Measurements from ENCODE around the gene B4GALT1.
A peak's percentile ranks its signal among the peaks of the same experiment; 100 is the strongest.
"Not testable (repeated sequence)": the region's sequence is repeated elsewhere in the genome, so short reads cannot be mapped to it uniquely, and the experiment has no call there.

The B4GALT1 gene

DNA sequence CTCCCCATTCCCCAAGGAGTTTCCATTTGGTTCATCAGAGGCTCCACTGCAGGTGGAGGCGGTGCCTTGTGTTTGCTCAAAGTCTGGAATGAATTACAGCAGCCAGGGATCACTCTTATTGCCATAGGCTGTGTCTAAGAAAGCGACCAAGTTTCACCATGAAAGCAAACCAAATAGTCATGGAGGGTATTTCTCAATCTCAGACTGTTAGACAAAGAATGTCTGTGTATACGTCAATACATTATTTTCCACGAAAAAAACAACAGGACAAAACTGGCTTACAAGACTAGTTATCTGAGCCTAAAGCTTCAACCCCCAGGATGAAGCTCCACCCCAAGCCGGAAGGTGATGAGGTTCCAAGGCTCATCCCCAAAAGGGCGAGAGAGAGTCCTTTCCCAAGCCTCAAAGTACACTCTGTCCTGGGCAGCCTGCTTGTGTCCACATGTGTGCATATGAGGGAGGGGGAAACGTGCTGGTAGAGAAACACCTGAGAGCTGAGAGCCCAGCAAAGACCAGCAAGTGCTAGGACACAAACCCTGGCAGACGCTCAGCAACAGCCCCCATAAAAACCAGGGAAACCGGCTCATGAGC is 4.3 kb downstream of the B4GALT1 start:
- DNase-seq (ENCODE audit: low read depth in 2 of 2) = no peak

GRCh38 chr9:33161589-33162132 is 5.5 kb downstream of the B4GALT1 start:
- DNase-seq (ENCODE audit: low read depth in 2 of 2) = no peak

- no peak for DNase-seq (ENCODE audit: low read depth in 2 of 2)
These were observed 6.0 kb downstream of the B4GALT1 start for GRCh38 chr9:33161011-33161588.

DNA sequence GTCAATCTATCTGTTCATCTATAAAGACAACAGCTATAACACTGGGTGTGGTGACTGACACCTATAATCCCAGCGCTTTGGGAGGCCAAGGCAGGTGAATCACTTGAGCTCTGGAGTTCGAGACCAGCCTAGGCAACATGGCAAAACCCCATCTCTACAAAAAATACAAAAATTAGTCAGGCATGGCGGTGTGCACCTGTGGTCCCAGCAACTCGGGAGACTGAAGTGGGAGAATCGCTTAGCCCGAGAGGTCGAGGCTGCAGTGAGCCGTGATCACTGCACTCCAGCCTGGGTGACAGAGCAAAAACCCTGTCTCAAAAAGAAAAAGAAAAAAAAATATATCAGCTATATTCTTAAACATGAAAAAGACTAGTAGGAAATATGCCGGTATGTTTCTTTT is 6.7 kb downstream of the B4GALT1 start:
- DNase-seq (ENCODE audit: low read depth in 2 of 2) = not testable (repeated sequence)

DNA sequence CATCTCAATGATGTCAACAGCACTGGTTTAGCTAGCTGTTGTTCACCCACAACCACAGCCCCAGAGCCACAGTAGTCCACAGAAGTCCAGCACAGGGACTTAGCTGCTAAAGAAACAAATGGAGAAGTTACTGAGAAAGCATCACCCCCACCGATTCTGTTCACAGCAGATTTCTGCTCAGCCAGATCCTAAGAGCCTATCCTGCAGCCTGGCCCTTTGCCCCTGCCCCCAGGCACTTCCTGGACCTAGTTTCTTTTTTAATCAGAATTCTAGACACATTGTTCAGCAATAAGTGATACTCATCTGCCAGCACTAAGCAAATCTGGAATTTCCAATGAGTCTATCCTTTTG is 7.4 kb downstream of the B4GALT1 start:
- DNase-seq (ENCODE audit: low read depth in 2 of 2) = peak in 1 of 2 donors; percentile 56

DNA sequence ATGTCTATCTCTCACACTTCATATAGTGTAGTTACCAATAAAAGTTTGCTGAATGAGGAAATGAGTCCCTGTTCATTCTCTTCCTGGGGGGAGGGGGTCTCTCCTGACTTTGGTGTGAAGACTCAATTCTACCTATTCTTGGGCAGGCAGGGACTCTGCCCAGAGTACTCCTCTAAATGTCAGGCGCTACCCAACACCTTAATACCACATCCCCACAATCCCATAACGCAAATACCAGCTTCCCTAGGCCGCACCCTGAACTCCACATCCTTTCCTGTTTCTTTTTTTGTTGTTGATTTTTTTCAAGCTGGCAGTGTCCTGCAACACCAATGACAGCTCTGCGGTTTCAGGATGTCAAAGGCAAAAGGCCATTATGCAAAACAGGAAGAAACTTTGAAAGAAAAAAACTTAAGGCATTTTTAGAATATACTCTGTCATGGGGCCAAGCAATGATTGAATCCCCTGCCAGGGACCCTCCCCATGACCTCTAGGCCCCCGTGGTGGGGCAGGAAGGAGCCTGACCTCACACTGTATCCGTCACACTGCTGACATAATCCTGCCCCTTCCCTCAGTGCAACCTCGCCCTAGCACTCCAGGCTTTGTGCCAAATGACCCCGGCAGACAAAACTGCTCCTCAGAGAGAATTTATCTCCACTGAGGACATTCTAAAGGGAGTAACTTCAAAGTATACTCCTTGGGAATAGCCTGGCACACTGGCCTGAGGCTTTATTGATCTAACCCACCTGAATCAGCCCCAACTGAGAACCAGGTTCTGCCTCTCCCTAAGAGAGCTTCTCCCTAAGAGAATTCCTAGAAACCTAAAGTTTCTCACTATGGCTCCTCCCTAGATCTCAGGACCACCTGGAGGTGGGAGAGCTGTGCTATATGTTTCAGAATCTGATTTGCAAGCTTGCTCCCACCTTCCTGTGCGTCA is 8.0 kb downstream of the B4GALT1 start:
- no peak for DNase-seq (ENCODE audit: low read depth in 2 of 2)

GRCh38 chr9:33157960-33158842 is 8.9 kb downstream of the B4GALT1 start:
- DNase-seq (ENCODE audit: low read depth in 2 of 2) = no peak

DNA sequence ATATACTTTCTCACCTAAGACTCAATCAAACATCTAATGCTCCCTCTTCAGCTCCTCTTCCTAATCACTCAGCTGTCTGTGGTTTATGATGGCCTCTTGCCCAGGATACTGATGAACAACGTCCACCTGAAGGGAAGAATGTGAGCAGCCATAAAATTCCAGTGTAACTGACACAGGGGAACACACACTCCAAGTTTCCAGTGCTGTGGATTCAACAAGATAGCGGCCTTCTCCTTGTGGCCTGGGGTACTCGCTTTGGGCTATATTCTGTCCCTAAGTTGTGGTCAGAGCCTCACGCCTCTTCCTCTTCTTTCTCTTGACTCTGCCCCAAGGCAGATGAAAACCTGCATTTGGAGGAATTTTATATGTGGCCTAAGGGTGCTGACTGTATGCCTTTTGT is 11.7 kb downstream of the B4GALT1 start:
- DNase-seq (ENCODE audit: low read depth in 2 of 2) = no peak

DNA sequence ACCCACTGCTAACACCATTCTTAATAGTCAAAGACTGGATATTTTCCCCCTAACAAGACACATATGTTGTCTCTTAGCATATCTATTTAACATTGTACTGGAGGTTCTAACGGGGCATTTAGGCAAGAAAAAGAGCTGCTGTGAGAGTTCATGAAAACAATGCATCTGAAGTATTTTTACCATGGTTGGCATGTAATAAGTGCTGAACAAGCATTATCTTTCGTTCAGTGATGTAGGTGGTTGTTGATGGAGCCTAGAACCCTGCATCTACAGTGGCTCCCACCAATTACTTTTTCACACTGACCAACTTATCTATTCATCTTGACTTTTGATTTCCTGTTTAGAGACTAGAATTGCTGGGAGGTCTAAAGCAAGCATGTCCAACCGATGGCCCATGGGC is 12.8 kb downstream of the B4GALT1 start:
- no peak for DNase-seq (ENCODE audit: low read depth in 2 of 2)

DNA sequence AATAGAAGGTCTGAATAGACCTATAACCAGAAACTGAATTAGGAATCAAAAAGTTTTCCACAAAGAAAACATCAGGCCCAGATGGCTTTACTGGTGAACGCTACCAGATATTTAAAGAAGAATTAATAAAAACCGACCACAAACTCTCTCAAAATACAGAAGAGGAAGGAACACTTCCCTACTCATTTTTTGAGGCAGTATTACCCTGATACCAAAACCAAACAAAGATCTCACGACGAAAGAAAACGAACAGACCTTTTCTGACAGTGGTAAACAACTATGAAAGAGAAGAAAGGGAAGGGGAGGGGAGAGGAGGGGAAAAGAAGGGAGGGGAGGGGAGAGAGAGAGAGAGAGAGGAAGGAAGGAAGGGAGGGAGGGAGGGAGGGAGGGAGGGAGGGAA is 13.5 kb downstream of the B4GALT1 start:
- DNase-seq (ENCODE audit: low read depth in 2 of 2) = no peak

DNA sequence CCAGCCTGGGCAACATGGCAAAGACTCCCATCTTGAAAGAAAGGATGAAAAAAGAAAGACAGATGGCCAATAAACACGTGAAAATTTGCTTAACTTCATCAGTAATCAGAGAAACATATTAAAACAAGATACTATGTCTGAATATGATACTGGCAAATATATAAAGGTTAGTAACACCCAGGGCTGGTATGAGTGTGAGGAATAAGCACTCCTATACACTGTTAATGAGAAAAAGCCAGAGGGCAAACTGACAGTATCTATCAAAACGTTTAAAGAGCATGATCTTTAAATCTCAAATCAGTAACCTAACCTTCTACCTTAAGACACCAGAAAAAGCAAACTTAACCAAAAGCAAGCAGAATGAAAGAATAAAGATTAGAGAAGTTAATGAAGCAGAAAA is 14.1 kb downstream of the B4GALT1 start:
- no peak for DNase-seq (ENCODE audit: low read depth in 2 of 2)

- DNase-seq (ENCODE audit: low read depth in 2 of 2) = no peak
These were observed 15.5 kb downstream of the B4GALT1 start for GRCh38 chr9:33151601-33152000.

DNA sequence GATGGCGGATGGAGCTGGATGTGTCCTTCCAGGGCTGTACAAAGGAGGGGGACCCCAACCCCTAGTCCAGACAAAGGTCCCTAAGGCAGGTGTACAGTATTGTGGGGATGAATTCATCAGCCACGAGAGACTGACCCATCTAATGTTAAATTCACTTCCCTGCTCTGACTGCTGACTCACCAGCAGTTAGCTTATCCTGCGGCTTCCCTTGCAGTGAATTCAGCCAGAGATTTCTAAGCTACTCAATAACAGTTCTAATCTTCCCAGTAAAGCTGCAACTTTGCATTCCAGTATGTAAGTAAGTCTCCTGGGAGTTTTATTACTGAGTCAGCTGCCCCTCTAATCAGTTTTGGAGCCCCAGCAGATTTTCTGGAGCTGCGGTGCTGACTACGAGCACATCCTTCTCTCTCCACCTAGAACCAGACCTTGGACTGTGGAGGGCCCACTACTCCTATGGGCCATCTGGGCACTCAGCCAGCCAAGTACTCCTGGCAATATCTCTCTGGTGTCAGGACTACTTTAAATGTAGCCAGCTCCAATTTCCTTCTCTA is 16.1 kb downstream of the B4GALT1 start:
- DNase-seq (ENCODE audit: low read depth in 2 of 2) = no peak

DNA sequence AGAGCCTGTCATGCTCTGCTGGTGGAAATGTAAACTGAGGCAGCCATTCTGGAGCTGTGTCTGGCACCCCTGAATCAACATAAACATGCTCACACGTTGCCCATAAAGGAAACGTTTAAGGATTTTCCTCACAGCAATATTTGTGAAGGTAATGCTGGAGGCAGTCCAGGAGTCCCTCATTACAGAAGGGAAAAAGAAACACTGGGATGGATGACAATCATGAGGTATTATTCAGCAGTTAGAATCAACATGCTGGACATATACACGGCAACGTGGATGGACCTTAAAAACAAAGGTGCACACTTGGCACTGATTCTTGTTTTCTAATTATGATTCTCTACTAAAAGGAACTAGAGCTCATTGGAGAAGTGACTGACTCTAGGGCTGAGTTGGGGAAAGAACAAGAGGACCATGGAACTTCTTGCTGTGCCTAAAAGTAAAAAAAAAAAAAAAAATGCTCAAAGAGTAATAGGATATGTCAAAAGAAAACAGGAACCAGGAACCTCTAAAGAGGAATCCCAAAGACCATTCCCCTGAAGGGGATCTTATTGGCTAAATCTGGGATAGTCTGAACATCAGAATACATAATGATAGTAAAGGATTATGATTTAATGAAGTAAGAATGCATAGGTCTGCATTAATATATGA is 18.6 kb downstream of the B4GALT1 start:
- DNase-seq (ENCODE audit: low read depth in 2 of 2) = no peak

- DNase-seq (ENCODE audit: low read depth in 2 of 2) = no peak
These were observed 19.5 kb downstream of the B4GALT1 start for GRCh38 chr9:33147416-33148169.

DNA sequence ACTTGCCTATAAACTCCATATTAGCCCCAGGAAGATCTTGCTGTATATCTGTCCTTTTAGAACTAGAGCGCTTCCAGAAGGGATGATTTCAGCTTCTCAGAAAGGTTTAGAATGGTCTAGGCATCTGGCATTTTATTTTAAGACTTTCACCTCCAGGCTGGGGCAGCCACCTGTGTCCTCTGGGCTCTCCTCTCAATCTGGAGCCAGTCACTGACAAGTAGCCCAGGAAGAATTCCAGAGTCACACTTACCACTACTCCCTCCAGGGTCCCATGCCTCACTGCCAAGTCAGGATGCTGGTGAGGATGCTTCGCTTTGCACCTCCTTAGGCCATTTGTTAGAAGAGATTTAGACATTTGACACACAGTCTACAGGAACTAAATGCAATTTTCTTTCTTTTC is 20.8 kb downstream of the B4GALT1 start:
- DNase-seq (ENCODE audit: low read depth in 2 of 2) = no peak

DNA sequence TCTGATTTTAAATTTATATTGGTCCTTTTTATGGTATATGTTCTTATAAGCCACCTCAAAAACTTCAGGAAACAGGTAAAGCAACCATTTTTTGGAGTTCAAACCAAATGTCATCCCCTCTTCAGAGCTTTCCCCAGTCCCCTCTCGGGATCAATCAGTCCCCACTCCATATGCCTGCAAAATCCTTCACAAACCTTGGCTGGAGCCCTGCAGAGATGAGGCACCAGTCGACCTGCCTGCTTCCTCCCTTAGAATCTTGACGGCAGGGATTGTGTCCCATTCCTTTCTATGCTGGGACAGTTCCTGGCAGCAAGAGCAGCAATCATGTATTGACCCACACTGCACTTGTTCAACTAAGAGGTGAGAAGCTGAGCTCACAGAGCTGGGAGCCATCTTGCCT is 22.6 kb downstream of the B4GALT1 start:
- DNase-seq (ENCODE audit: low read depth in 2 of 2) = no peak

- DNase-seq (ENCODE audit: low read depth in 2 of 2) = no peak
These were observed 23.9 kb downstream of the B4GALT1 start for GRCh38 chr9:33143241-33143661.

GRCh38 chr9:33142535-33142934 is 24.6 kb downstream of the B4GALT1 start:
- DNase-seq (ENCODE audit: low read depth in 2 of 2) = no peak

All from activated CD8-positive, alpha-beta memory T cell treated with anti-CD3 and anti-CD28 coated beads for 4 hours (primary cell).